ENCODE measurements around the gene RREB1. TPM values are rescaled to one million over a fixed set of nuclear protein-coding genes. Genes with fewer than 3 reads are reported as not detected.

RREB1 gene
- total RNA-seq, 1 donor from 2014 or later: 29.3 TPM

DNA sequence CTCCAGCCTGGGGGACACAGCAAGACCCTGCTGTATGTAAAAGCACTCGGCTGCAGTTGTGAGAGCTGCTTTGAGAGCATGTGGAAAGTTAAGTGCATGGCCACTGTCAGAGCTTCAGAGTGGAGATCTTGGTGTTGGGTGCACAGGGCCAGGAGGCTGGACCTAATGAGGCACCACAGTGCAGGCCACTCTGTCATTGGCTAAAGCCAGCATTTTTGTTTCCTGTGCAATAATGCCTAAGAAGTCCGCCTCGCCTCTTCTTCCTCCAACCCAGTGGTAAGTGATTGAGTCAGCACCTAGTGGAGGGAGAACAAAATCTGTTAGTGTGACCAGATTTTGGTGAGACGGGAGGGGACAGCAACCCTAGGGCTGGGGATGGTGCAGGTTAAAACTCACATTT is 144.6 kb downstream of the RREB1 start:
- TF ChIP-seq, protein P1, sequence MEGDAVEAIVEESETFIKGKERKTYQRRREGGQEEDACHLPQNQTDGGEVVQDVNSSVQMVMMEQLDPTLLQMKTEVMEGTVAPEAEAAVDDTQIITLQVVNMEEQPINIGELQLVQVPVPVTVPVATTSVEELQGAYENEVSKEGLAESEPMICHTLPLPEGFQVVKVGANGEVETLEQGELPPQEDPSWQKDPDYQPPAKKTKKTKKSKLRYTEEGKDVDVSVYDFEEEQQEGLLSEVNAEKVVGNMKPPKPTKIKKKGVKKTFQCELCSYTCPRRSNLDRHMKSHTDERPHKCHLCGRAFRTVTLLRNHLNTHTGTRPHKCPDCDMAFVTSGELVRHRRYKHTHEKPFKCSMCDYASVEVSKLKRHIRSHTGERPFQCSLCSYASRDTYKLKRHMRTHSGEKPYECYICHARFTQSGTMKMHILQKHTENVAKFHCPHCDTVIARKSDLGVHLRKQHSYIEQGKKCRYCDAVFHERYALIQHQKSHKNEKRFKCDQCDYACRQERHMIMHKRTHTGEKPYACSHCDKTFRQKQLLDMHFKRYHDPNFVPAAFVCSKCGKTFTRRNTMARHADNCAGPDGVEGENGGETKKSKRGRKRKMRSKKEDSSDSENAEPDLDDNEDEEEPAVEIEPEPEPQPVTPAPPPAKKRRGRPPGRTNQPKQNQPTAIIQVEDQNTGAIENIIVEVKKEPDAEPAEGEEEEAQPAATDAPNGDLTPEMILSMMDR (IDR thresholded peaks at IDR 0.05; ENCODE audit: insufficient read depth, low read length, poor library complexity, severe bottlenecking): no peak
- H3K27me3 ChIP-seq (ENCODE audit: control insufficient read depth, insufficient read depth, low read length): no peaks in the 10 kb centered on the region
- no peak for DNase-seq (ENCODE audit: low read depth)
- H3K4me3 ChIP-seq (ENCODE audit: low read depth, low read length): no peak overlapping the region
- peaks cover 3% of the 10 kb centered on the region for H3K36me3 ChIP-seq (ENCODE audit: control insufficient read depth, insufficient read depth, low read length)

DNA sequence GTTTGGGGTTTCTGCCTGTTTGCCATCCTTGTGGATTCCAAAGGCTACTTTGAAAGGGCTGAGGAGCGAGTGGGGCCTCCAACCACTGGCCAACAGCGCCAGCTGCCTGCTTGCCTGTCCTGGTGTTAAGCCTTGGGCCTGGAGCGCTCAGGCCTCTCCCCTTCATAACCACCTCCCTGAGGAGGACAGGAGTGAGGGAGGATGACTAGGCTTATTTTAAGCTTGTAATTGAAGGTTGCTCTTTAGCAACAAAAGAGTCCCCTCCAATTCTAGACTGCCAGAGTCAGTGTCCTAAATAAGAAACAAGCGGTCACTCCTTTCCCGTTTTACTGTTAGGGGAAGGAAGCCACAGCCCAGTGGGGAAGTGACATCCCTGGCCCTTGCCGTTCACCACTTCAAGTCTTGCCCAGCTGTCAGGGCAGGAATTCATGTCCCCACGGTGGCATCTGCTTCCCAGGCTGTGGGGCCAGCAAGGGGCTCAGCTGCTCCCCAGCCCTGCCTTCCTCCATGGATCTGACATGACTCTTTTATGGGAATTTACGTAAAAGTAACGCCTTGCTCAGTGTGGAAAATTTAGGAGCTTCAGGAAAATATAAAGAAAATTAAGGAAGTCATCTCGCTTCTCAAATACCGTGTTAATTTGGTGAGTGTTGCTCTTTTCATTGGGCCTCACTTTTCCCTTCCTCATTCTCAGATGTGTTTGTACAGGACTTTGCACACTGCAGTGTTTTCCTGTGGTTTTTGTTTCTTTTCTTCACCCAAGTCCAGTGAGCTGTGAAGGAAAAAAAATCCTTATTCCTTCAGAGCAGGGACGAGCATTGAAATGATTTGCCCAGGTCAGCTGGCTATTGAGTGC is 147.4 kb downstream of the RREB1 start:
- DNase-seq (ENCODE audit: low read depth): no peak
- Histone ChIP-seq H3K4me3 (ENCODE audit: low read depth, low read length) (no peak overlapping the region), H3K27me3 (ENCODE audit: control insufficient read depth, insufficient read depth, low read length) (no peaks in the 10 kb centered on the region), H3K36me3 (ENCODE audit: control insufficient read depth, insufficient read depth, low read length) (no peaks in the 10 kb centered on the region)
- TF ChIP-seq, protein P1 (IDR thresholded peaks at IDR 0.05; ENCODE audit: insufficient read depth, low read length, poor library complexity, severe bottlenecking): no peak

DNA sequence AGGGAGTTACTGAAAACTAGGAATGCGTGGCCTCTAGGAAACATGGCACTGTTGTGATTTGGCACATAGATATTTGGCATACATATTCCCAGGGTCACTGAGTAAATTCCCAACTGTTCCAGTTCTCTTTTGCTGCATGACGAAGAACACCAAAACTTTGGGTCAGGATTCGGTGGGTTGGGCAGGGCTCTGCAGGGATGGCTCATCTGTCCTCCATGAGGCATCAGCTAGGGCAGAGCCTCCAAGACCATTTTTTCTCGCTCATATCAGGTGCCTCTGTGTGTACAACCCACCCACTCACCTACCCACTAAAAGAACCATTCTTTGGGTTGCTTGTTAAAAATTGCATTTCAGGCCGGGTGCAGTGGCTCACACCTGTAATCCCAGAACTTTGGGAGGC is 148.2 kb downstream of the RREB1 start:
- DNase-seq (ENCODE audit: low read depth): no peak
- H3K36me3 ChIP-seq (ENCODE audit: control insufficient read depth, insufficient read depth, low read length): no peaks in the 10 kb centered on the region
- H3K27me3 ChIP-seq (ENCODE audit: control insufficient read depth, insufficient read depth, low read length): no peaks in the 10 kb centered on the region
- TF ChIP-seq, protein P1 (IDR thresholded peaks at IDR 0.05; ENCODE audit: insufficient read depth, low read length, poor library complexity, severe bottlenecking): no peak
- no peak overlapping the region for H3K4me3 ChIP-seq (ENCODE audit: low read depth, low read length)

DNA sequence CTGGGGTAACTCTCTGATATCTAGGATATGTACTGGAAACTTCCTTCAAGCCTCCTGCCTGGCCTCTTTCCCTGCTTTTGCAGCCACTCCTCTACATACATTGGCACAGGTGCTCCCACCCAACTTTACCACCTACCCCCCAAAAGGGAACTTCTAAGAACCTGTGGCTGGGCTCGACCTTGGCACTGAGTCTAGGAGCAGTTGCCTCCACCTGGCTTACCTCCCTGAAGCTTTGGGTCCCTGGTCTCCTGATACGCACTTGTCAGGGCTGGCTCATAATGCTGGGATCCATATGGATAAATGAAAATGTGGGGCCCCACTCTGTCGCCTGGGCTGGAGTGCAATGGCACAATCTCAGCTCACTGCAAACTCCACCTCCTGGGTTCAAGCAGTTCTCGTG is 149.0 kb downstream of the RREB1 start:
- no peaks in the 10 kb centered on the region for H3K27me3 ChIP-seq (ENCODE audit: control insufficient read depth, insufficient read depth, low read length)
- no peak for DNase-seq (ENCODE audit: low read depth)
- TF ChIP-seq, protein P1 (IDR thresholded peaks at IDR 0.05; ENCODE audit: insufficient read depth, low read length, poor library complexity, severe bottlenecking): no peak
- H3K36me3 ChIP-seq (ENCODE audit: control insufficient read depth, insufficient read depth, low read length): no peaks in the 10 kb centered on the region
- no peak overlapping the region for H3K4me3 ChIP-seq (ENCODE audit: low read depth, low read length)

DNA sequence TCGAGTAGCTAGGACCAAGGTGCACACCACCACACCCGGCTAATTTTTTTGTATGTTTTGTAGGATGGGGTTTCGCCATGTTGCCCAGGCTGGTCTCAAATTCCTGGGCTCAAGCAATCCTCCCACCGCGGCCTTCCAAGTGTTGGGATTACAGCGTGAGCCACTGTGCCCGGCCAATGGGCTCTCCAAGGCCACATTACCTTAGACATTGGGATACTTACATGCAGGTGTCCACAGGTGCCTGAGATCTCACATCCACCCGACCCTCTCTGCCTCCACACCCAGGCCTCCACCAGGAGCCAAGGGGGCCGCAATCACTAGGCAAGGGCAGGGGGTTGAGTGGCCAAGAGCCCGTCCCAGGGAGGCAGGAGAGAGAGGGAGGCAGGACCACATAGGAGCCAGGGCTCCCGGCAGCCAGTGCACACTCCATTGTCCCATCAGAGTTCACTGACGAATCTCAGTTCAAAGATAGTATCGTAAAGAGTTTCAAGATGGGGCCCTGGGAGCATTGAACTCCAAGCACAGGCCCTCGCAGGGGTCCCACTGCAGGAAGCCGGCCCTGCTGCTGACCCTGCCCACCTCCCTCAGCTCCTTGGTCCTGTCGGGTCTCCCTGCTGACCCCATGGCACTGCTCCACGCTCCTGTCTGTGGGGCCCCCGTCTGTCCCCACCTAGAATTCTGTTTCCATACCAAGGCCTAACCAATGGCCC is 149.9 kb downstream of the RREB1 start:
- Histone ChIP-seq H3K4me3 (ENCODE audit: low read depth, low read length) (no peak overlapping the region), H3K27me3 (ENCODE audit: control insufficient read depth, insufficient read depth, low read length) (no peaks in the 10 kb centered on the region), H3K36me3 (ENCODE audit: control insufficient read depth, insufficient read depth, low read length) (no peaks in the 10 kb centered on the region)
- TF ChIP-seq, protein P1 (IDR thresholded peaks at IDR 0.05; ENCODE audit: insufficient read depth, low read length, poor library complexity, severe bottlenecking): no peak
- DNase-seq (ENCODE audit: low read depth): no peak
